ENCODE results near the gene SLFN13.
"Not testable (repeated sequence)": the region's sequence is repeated elsewhere in the genome, so short reads cannot be mapped to it uniquely, and the experiment has no call there.

The SLFN13 gene, protein sequence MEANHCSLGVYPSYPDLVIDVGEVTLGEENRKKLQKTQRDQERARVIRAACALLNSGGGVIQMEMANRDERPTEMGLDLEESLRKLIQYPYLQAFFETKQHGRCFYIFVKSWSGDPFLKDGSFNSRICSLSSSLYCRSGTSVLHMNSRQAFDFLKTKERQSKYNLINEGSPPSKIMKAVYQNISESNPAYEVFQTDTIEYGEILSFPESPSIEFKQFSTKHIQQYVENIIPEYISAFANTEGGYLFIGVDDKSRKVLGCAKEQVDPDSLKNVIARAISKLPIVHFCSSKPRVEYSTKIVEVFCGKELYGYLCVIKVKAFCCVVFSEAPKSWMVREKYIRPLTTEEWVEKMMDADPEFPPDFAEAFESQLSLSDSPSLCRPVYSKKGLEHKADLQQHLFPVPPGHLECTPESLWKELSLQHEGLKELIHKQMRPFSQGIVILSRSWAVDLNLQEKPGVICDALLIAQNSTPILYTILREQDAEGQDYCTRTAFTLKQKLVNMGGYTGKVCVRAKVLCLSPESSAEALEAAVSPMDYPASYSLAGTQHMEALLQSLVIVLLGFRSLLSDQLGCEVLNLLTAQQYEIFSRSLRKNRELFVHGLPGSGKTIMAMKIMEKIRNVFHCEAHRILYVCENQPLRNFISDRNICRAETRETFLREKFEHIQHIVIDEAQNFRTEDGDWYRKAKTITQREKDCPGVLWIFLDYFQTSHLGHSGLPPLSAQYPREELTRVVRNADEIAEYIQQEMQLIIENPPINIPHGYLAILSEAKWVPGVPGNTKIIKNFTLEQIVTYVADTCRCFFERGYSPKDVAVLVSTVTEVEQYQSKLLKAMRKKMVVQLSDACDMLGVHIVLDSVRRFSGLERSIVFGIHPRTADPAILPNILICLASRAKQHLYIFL

GRCh38 chr17:35448214-35448898, at the start of gene SLFN13:
TSS of gene SLFN13 (minus strand) at chr17:35448766. CDS start at chr17:35445680, 3,086 bp downstream.
- peak; percentile 76 to 84 for DNase-seq (ENCODE audit: low read depth in 2 of 2)

DNA sequence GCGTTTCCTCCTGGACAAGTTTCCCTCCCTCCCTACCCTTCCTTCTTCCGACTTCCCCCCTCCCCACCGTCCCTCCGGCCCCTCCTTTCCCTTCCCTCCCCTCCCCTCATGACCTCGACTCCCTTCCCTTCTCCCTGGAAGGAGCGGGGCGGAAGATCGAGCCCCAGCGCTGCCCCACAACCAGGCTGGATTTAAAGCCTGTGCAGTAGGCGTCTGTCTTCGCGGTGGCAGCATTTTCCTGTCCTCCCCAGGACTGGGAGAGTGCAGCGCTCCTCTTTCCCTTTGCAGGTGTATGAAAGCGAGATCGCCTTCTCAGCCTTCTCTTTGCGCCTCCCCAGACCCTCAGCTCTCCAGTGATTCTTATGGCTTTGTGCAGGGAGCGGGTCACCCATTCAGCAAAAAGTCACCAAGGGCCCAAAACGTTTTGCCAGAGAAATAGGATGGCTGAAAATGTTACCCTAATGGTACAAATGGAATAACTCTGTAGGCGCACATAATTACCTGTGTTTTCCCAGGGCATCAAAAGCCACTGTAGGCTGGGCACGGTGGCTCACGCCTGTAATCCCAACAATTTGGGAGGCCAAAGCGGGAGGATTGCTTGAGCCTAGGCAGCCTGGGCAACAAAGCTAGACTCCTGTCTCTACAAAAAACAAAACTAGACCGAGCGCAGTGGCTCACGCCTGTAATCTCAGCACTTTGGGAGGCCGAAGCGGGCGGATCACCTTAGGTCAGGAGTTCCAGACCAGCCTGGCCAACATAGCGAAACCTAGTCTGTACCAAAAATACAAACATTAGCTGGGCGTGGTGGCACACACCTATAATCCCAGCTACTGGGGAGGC, 48.1 kb upstream of the SLFN13 start:
- no peak for DNase-seq (ENCODE audit: low read depth in 2 of 2)

DNA sequence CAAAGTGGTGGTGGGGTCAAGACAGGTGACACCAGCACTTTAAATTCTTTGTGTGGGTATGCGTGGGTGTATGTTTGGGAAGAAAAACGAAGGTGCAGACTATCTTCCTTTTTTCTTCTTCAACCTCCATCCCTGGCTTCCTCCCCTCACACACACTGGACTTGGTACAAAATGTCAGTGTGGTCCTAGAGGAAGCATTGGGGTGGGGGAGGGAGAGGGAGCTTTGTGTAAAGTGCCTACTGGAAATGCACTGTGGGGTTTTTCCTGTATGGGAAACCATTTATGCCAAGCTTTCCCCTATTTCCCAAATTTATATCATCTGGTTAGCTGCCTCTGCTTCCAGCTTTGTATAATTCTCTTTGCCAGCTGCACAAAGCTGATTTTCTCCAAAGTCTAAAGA, 44.5 kb upstream of the SLFN13 start:
- no peak for DNase-seq (ENCODE audit: low read depth in 2 of 2)

- DNase-seq (ENCODE audit: low read depth in 2 of 2), result no peak
Observed at GRCh38 chr17:35491417-35491816, 42.9 kb upstream of the SLFN13 start.

DNA sequence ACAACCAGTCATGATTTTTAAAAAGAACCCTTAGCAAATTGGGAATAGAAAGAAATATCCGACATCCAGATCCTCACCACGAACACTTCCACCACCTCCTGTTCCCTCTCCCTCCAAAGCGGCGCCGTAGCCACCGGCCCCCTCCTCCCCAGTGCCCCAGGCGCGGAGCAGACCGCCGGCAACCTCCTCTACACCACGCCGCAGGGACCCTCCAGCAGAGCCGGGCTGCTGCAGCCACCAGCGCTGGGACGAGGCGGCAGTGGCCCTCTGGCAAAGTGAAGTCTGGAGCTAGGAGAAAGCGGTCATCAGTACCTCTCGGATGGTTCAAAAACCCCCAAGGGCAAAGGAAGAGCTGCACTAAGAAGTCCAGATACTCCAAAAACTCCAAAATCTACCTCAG, 41.4 kb upstream of the SLFN13 start:
- DNase-seq (ENCODE audit: low read depth in 2 of 2), result no peak

DNA sequence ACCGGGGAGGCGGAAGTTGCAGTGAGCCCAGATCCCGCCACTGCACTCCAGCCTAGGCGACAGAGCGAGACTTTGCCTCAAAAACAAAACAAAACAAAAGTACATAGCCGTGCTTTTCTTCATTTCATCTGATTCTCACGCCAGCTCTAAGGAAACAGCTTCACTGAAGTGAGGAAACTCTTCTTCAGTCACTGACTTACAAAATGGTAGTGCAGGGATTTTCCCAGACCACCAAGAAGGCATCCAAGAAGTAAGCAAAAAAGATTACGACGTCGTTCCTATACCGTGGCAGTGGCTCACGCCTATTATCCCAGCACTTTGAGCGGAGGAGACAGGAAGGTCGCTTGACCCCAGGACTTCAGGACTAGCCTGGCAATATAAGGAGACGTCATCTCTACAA, 40.4 kb upstream of the SLFN13 start:
- DNase-seq (ENCODE audit: low read depth in 2 of 2), result no peak

DNA sequence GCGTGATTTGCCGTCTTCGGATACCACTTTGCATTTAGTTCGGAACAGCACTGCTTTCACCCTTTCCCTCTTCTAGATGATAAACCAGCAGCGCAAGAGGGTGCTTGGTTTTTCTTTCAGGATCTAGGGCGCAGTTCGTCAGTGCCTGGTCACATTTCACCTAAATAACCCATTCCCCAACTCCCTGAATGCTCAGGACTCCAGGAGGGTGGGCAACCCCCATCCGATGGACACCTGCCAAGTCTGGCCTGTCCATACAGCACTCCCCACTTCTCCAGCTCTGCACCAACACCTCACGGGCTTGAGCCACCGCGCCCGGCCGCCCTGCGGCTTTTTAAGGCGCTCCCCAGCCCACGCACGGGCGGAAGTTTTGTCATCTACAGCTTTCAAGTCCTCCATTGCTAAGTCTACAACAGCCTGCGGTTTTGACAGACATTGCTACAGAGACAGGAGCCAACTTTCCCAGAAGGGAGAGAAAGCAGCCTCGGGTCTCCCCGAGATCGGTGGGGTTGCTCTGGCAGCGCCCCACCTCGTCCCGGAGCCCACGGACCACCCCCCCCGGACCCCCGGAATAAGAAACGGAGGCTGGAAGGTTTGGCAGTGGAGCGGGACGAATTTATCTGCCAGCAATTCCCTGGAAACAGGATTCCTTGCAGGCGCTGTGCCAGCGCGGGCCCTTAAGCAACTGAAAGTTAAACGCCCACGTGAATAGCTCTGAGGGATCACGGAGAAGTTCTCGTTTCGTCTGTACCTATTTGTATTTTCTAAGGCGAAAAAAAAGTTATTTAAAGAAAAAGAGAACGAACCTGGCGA, 38.6 kb upstream of the SLFN13 start:
- DNase-seq (ENCODE audit: low read depth in 2 of 2), result peak; percentile 74 to 81

- no peak for DNase-seq (ENCODE audit: low read depth in 2 of 2)
Observed at GRCh38 chr17:35479271-35479670, 30.7 kb upstream of the SLFN13 start.

GRCh38 chr17:35477248-35477647, 28.7 kb upstream of the SLFN13 start:
- no peak for DNase-seq (ENCODE audit: low read depth in 2 of 2)

- DNase-seq (ENCODE audit: low read depth in 2 of 2), result no peak
Observed at GRCh38 chr17:35476283-35476820, 27.8 kb upstream of the SLFN13 start.

GRCh38 chr17:35468475-35468874, 19.9 kb upstream of the SLFN13 start:
- no peak for DNase-seq (ENCODE audit: low read depth in 2 of 2)

GRCh38 chr17:35467824-35468223, 19.3 kb upstream of the SLFN13 start:
- no peak for DNase-seq (ENCODE audit: low read depth in 2 of 2)

GRCh38 chr17:35460354-35460851, 11.8 kb upstream of the SLFN13 start:
- DNase-seq (ENCODE audit: low read depth in 2 of 2), result peak in 1 of 2 donors; percentile 45

DNA sequence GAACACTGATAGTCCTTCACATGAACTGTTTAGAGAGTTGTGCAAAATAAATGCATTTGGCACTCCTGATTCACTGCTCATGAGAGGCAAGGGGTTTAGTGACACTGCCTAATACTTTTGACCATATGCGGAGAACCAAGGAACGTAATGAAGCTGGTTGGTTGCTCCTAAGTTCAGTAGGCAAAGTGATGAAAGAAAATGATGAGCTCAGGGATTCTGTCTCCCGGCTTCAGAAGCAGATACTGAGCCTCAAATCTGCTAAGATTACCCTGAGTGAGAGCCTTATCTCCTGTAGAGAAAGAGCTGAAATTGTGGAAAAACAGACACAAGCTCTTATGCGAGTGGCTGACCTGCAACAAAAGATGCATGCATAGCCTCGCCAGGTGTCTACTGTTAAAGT, 5.5 kb upstream of the SLFN13 start:
- DNase-seq (ENCODE audit: low read depth in 2 of 2), result not testable (repeated sequence)

DNA sequence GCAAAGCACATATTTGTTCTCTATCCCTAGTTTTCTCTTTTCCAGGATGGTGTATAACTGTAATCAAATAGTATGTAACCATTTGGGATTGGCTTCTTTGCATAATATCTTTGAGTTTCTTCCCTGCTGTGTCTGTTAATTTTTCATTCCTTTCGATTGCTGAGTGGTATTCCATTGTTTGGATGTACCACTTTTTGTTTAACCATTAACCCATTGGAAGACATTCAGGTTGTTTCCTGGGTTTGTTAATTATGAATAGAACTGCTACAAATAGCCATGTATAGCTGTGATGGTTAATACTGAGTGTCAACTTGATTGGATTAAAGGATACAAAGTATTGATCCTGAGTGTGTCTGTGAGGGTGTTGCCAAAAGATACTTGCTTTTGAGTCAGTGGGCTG, 4.6 kb upstream of the SLFN13 start:
- no peak for DNase-seq (ENCODE audit: low read depth in 2 of 2)

- DNase-seq (ENCODE audit: low read depth in 2 of 2), result peak in 1 of 2 donors; percentile 34
Observed at GRCh38 chr17:35449371-35449931, 885 bp upstream of the SLFN13 start.

DNA sequence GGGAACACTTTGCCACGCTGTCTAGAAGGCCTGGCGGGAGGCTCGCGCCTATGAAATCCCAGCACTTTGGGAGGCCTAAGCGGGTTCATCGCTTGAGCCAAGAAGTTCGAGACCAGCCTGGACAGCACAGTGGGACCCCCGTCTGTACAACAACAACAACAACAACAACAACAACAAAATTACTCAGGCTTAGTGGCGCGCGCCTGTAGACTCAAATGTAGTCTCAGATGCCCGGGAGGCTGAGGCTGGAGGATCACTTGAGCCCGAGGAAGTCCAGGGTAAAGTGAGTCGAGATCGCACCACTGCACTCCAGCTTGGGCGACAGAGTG, 297 bp upstream of the SLFN13 start:
- DNase-seq (ENCODE audit: low read depth in 2 of 2), result no peak

DNA sequence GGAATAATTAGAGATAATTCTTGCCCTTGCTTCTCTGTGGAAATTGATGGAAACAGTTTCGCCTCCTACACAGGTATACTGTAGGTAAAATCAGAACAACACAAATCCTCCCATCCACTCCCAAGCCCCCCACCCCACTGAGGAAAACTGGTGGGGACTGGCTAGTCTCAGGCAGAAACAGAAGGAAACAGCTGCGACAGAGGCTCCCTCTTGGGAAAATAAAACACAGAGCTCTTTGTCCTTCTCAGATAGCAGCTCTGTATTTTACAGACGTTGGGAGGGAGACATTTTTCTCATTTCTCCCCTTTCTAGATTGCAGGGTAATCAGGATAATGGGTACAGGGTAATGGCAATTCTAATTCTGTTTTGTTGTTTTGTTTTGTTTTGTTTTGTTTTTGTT, 1.1 kb downstream of the SLFN13 start:
- no peak for DNase-seq (ENCODE audit: low read depth in 2 of 2)

GRCh38 chr17:35438433-35438832, 10.1 kb downstream of the SLFN13 start:
- no peak for DNase-seq (ENCODE audit: low read depth in 2 of 2)

Measured in stimulated activated CD8-positive, alpha-beta memory T cell treated with anti-CD3 and anti-CD28 coated beads, Interleukin-7, amount 100 ng/mL, for 4 hours (primary cell).